ENCODE results near the gene ZNF667.

DNA sequence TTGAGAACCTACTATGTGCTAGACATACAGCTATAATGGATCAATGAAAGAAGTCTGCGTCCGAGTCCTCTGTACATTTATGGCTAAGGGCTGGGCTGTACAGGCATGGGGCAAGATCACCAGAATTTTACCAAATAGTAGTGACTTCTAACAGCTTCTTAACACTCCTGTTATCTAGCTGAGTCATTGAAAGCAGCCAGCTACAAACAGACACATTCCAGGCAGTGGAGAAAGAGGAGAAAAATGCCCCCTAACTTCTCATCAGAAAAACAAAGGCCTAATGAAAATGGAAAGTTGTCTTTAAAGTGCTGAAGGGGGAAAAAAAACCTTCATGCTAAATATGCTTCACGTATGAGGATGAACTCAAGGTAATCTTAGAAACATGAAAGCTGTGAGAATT is 14.3 kb upstream of the ZNF667 start:
- TF ChIP-seq, protein P1, sequence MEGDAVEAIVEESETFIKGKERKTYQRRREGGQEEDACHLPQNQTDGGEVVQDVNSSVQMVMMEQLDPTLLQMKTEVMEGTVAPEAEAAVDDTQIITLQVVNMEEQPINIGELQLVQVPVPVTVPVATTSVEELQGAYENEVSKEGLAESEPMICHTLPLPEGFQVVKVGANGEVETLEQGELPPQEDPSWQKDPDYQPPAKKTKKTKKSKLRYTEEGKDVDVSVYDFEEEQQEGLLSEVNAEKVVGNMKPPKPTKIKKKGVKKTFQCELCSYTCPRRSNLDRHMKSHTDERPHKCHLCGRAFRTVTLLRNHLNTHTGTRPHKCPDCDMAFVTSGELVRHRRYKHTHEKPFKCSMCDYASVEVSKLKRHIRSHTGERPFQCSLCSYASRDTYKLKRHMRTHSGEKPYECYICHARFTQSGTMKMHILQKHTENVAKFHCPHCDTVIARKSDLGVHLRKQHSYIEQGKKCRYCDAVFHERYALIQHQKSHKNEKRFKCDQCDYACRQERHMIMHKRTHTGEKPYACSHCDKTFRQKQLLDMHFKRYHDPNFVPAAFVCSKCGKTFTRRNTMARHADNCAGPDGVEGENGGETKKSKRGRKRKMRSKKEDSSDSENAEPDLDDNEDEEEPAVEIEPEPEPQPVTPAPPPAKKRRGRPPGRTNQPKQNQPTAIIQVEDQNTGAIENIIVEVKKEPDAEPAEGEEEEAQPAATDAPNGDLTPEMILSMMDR (IDR thresholded peaks at IDR 0.05) = no peak
- no peak for TF ChIP-seq POLR2A (IDR thresholded peaks at IDR 0.05)

All from uterus (tissue), 2 donors.